NCI-H446 (cell line): Measurements from ENCODE around the gene RPH3AL.

Source experiments
- DNase-seq, 2 experiments: peaks; one replicate each; lab custom pipeline; 2025; lab: John Stamatoyannopoulos, UW

RPH3AL gene

GRCh38 chr17:301681-302299 is 50.8 kb downstream of the RPH3AL start:
- DNase-seq, result no peak

GRCh38 chr17:300881-301280 is 51.7 kb downstream of the RPH3AL start:
- no peak for DNase-seq

GRCh38 chr17:299546-299945 is 53.1 kb downstream of the RPH3AL start:
- DNase-seq, result no peak

GRCh38 chr17:298791-299450 is 53.7 kb downstream of the RPH3AL start:
- DNase-seq, result no peak

GRCh38 chr17:297758-298157 is 54.8 kb downstream of the RPH3AL start:
- no peak for DNase-seq

- DNase-seq, result no peak
These were observed 55.5 kb downstream of the RPH3AL start for GRCh38 chr17:296906-297690.

GRCh38 chr17:296379-296778 is 56.2 kb downstream of the RPH3AL start:
- no peak for DNase-seq

GRCh38 chr17:292531-293382 is 59.9 kb downstream of the RPH3AL start:
- DNase-seq, result no peak

GRCh38 chr17:292016-292415 is 60.6 kb downstream of the RPH3AL start:
- no peak for DNase-seq

- DNase-seq, result no peak
These were observed 61.0 kb downstream of the RPH3AL start for GRCh38 chr17:291587-291986.

- no peak for DNase-seq
These were observed 62.0 kb downstream of the RPH3AL start for GRCh38 chr17:290626-291025.

GRCh38 chr17:290121-290521 is 62.5 kb downstream of the RPH3AL start:
- no peak for DNase-seq

GRCh38 chr17:289409-289808 is 63.2 kb downstream of the RPH3AL start:
- no peak for DNase-seq

GRCh38 chr17:288802-289356 is 63.7 kb downstream of the RPH3AL start:
- no peak for DNase-seq

GRCh38 chr17:286571-286970 is 66.0 kb downstream of the RPH3AL start:
- DNase-seq, result no peak

GRCh38 chr17:285751-286422 is 66.7 kb downstream of the RPH3AL start:
- DNase-seq, result no peak

- DNase-seq, result no peak
These were observed 67.8 kb downstream of the RPH3AL start for GRCh38 chr17:284676-285355.

GRCh38 chr17:283911-284675 is 68.5 kb downstream of the RPH3AL start:
- DNase-seq, result no peak

GRCh38 chr17:282912-283882 is 69.4 kb downstream of the RPH3AL start:
- no peak for DNase-seq
